ENCODE measurements around the gene SGTB. TPM values are rescaled to one million over a fixed set of nuclear protein-coding genes. Genes with fewer than 3 reads are reported as not detected.

SGTB gene
- total RNA-seq, 4 donors from 2014 or later = 3.8 to 6.3 (median 5.3) TPM

GRCh38 chr5:65766781-65767180, 44.9 kb upstream of the SGTB start:
- WGBS = 94% methylated on average over 2 of the region's 2 CpGs
- no peak overlapping the region for H3K27ac ChIP-seq
- H3K36me3 ChIP-seq = peaks cover 8% of the 10 kb centered on the region
- no peaks in the 10 kb centered on the region for H3K27me3 ChIP-seq
- no peaks in the 10 kb centered on the region for H3K9me3 ChIP-seq
- TF ChIP-seq POLR2AphosphoS5 (IDR thresholded peaks at IDR 0.05) (no peak), POLR2A (IDR thresholded peaks at IDR 0.05) (no peak), EP300 (IDR thresholded peaks at IDR 0.05) (no peak)
- TF ChIP-seq, protein P1, sequence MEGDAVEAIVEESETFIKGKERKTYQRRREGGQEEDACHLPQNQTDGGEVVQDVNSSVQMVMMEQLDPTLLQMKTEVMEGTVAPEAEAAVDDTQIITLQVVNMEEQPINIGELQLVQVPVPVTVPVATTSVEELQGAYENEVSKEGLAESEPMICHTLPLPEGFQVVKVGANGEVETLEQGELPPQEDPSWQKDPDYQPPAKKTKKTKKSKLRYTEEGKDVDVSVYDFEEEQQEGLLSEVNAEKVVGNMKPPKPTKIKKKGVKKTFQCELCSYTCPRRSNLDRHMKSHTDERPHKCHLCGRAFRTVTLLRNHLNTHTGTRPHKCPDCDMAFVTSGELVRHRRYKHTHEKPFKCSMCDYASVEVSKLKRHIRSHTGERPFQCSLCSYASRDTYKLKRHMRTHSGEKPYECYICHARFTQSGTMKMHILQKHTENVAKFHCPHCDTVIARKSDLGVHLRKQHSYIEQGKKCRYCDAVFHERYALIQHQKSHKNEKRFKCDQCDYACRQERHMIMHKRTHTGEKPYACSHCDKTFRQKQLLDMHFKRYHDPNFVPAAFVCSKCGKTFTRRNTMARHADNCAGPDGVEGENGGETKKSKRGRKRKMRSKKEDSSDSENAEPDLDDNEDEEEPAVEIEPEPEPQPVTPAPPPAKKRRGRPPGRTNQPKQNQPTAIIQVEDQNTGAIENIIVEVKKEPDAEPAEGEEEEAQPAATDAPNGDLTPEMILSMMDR (IDR thresholded peaks at IDR 0.05) = no peak
- H3K4me1 ChIP-seq = no peaks in the 10 kb centered on the region
- no peak overlapping the region for H3K4me3 ChIP-seq
- DNase-seq (ENCODE audit: low spot score in 2 of 2) = no peak

- Histone ChIP-seq H3K4me3 (no peak overlapping the region), H3K36me3 (peaks cover 8% of the 10 kb centered on the region), H3K4me1 (no peaks in the 10 kb centered on the region), H3K27me3 (no peaks in the 10 kb centered on the region), H3K27ac (no peak overlapping the region), H3K9me3 (no peaks in the 10 kb centered on the region)
- DNase-seq (ENCODE audit: low spot score in 2 of 2) = no peak
- TF ChIP-seq POLR2A (IDR thresholded peaks at IDR 0.05) (no peak), POLR2AphosphoS5 (IDR thresholded peaks at IDR 0.05) (no peak), EP300 (IDR thresholded peaks at IDR 0.05) (no peak)
- TF ChIP-seq, protein P1 (IDR thresholded peaks at IDR 0.05) = no peak
- WGBS = 69% methylated on average over 2 of the region's 2 CpGs
Observed at GRCh38 chr5:65766175-65766574, 44.3 kb upstream of the SGTB start.

DNA sequence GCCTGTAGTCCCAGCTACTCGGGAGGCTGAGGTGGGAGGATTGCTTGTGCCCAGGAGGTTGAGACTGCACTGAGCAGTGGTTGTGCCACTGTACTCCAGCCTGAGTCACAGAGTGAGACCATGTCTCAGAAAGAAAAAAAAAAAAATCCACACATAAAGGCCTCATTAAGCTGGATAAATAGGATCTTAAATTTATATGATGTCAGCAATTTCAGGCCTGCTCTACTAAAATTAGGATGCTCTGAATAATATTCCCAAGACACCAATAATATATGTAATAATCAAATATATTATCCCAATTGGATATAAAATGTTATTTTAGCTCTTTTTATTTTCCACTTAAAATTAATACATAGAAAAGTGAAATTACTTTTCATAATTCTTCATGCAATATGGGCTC, 43.7 kb upstream of the SGTB start:
- Histone ChIP-seq H3K27ac (no peak overlapping the region), H3K27me3 (no peaks in the 10 kb centered on the region), H3K4me1 (no peaks in the 10 kb centered on the region), H3K4me3 (no peak overlapping the region), H3K36me3 (peaks cover 8% of the 10 kb centered on the region), H3K9me3 (no peaks in the 10 kb centered on the region)
- 97% methylated on average over 1 of the region's 1 CpG for WGBS
- TF ChIP-seq, protein P1 (IDR thresholded peaks at IDR 0.05) = no peak
- TF ChIP-seq EP300 (IDR thresholded peaks at IDR 0.05) (no peak), POLR2A (IDR thresholded peaks at IDR 0.05) (no peak), POLR2AphosphoS5 (IDR thresholded peaks at IDR 0.05) (no peak)
- no peak for DNase-seq (ENCODE audit: low spot score in 2 of 2)

DNA sequence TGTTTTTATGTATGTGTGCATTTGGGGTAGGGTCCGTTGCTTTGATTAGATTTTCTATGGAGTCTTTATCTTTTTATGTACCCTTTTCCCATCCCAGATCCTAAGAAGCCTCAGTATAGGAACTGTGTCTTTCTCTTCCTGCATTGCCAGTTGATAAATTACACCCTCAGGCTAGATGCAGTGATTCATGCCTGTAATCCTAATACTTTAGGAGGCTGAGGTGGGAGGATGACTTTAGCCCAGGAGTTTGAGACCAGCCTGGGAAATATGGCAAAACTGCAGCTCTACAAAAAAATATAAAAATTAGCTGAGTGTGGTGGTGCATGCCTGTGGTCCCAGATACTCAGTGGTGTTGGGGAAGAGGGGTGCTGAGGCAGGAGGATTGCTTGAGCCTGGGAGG, 40.3 kb upstream of the SGTB start:
- TF ChIP-seq EP300 (IDR thresholded peaks at IDR 0.05) (no peak), POLR2AphosphoS5 (IDR thresholded peaks at IDR 0.05) (no peak), POLR2A (IDR thresholded peaks at IDR 0.05) (no peak)
- TF ChIP-seq, protein P1 (IDR thresholded peaks at IDR 0.05) = no peak
- no peaks in the 10 kb centered on the region for H3K4me1 ChIP-seq
- H3K27me3 ChIP-seq = no peaks in the 10 kb centered on the region
- H3K27ac ChIP-seq = no peak overlapping the region
- DNase-seq (ENCODE audit: low spot score in 2 of 2) = no peak
- peaks cover 15% of the 10 kb centered on the region for H3K36me3 ChIP-seq
- no peak overlapping the region for H3K4me3 ChIP-seq
- 86% methylated on average over 1 of the region's 1 CpG for WGBS
- H3K9me3 ChIP-seq = no peaks in the 10 kb centered on the region

GRCh38 chr5:65760504-65761275, 38.8 kb upstream of the SGTB start:
- WGBS = 53% methylated on average over 2 of the region's 2 CpGs
- H3K27ac ChIP-seq = no peak overlapping the region
- TF ChIP-seq, protein P1 (IDR thresholded peaks at IDR 0.05) = no peak
- TF ChIP-seq EP300 (IDR thresholded peaks at IDR 0.05) = no peak
- no peak for TF ChIP-seq POLR2AphosphoS5 (IDR thresholded peaks at IDR 0.05)
- TF ChIP-seq POLR2A (IDR thresholded peaks at IDR 0.05) = no peak
- no peaks in the 10 kb centered on the region for H3K9me3 ChIP-seq
- H3K4me3 ChIP-seq = no peak overlapping the region
- H3K4me1 ChIP-seq = no peaks in the 10 kb centered on the region
- no peaks in the 10 kb centered on the region for H3K27me3 ChIP-seq
- DNase-seq (ENCODE audit: low spot score in 2 of 2) = no peak
- H3K36me3 ChIP-seq = peaks cover 9% of the 10 kb centered on the region

Data from suprapubic skin (tissue), 4 donors.